Measurements from ENCODE around the gene NUAK2. TPM values are rescaled to one million over a fixed set of nuclear protein-coding genes. Genes with fewer than 3 reads are reported as not detected.

The NUAK2 gene
- total and polyA plus RNA-seq, 4 donors = 1.3 to 2.4 (median 2.1) TPM

DNA sequence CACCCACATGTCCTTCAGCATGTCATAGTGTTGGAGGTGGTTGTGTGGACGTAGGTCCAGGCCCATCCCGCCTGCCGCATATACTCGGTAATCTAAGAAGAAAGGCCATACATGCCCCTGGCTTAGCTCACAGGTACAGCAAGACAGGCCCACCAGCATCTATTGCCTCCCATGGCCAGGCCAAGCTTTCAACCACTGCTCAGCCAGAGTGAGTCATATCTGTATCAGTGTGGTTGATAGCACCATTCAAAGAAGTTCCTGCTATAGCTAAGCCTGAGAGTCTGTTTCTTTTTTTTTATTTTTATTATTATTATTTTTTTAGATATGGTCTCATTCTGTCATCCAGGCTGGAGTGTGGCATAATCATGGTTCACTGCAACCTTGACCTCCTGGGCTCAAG is 18.2 kb upstream of the NUAK2 start (continued):
- TF ChIP-seq REST (IDR thresholded peaks at IDR 0.05) (no peak), YY1 (IDR thresholded peaks at IDR 0.05) (no peak), NR2F2 (IDR thresholded peaks at IDR 0.05) (no peak), GABPA (IDR thresholded peaks at IDR 0.05 in 1 of 2, conservative IDR thresholded peaks at IDR 0.05 in 1 of 2) (no peak), FOXA1 (IDR thresholded peaks at IDR 0.05) (no peak), SP1 (IDR thresholded peaks at IDR 0.05) (no peak), ATF3 (IDR thresholded peaks at IDR 0.05) (no peak), EGR1 (IDR thresholded peaks at IDR 0.05; ENCODE audit: low read depth in 2 of 2) (no peak)

GRCh38 chr1:205339197-205339702 is 17.7 kb upstream of the NUAK2 start:
- TF ChIP-seq TAF1 (conservative IDR thresholded peaks at IDR 0.05) = no peak
- peak; percentile 66 to 78 for TF ChIP-seq RXRA (IDR thresholded peaks at IDR 0.05)
- H3K9ac ChIP-seq (ENCODE audit: low read depth in 1 of 2, low read length in 2 of 2) = no peak overlapping the region
- no peak for DNase-seq (ENCODE audit: low spot score)
- no peak overlapping the region for H3K27ac ChIP-seq (ENCODE audit: low read depth in 1 of 2, low read length in 2 of 2)
- 86% methylated on average over 21 of the region's 21 CpGs for WGBS
- peaks cover 0 to 8% (median 4%) of the 10 kb centered on the region in 4 donors for H3K4me1 ChIP-seq (ENCODE audit: control insufficient read depth in 4 of 4, insufficient read depth in 4 of 4, low read length in 3 of 4)
- no peaks in the 10 kb centered on the region for H3K36me3 ChIP-seq (ENCODE audit: control insufficient read depth in 4 of 4, insufficient read depth in 3 of 4, low read depth in 1 of 4, low read length in 3 of 4)
- no peak overlapping the region for H3K4me3 ChIP-seq (ENCODE audit: low read depth in 1 of 3, low read length in 3 of 3)
- no peaks in the 10 kb centered on the region for H3K9me3 ChIP-seq (ENCODE audit: control insufficient read depth in 4 of 4, low read length in 3 of 4)
- H3K27me3 ChIP-seq (ENCODE audit: control insufficient read depth in 4 of 4, insufficient read depth in 4 of 4, low read length in 3 of 4) = peaks cover 0 to 9% (median 5%) of the 10 kb centered on the region in 4 donors

GRCh38 chr1:205338011-205338410 is 16.5 kb upstream of the NUAK2 start:
- Histone ChIP-seq H3K4me3 (ENCODE audit: low read depth in 1 of 3, low read length in 3 of 3) (no peak overlapping the region), H3K27ac (ENCODE audit: low read depth in 1 of 2, low read length in 2 of 2) (no peak overlapping the region), H3K4me1 (ENCODE audit: control insufficient read depth in 4 of 4, insufficient read depth in 4 of 4, low read length in 3 of 4) (no peaks in the 10 kb centered on the region), H3K9me3 (ENCODE audit: control insufficient read depth in 4 of 4, low read length in 3 of 4) (no peaks in the 10 kb centered on the region), H3K27me3 (ENCODE audit: control insufficient read depth in 4 of 4, insufficient read depth in 4 of 4, low read length in 3 of 4) (peaks cover 0 to 7% (median under 1%) of the 10 kb centered on the region in 4 donors), H3K9ac (ENCODE audit: low read depth in 1 of 2, low read length in 2 of 2) (no peak overlapping the region), H3K36me3 (ENCODE audit: control insufficient read depth in 4 of 4, insufficient read depth in 3 of 4, low read depth in 1 of 4, low read length in 3 of 4) (no peaks in the 10 kb centered on the region)
- TF ChIP-seq REST (IDR thresholded peaks at IDR 0.05) (no peak), HNF4G (IDR thresholded peaks at IDR 0.05) (no peak), GABPA (IDR thresholded peaks at IDR 0.05 in 1 of 2, conservative IDR thresholded peaks at IDR 0.05 in 1 of 2) (no peak), SP1 (IDR thresholded peaks at IDR 0.05) (no peak), JUND (IDR thresholded peaks at IDR 0.05) (no peak), ATF3 (IDR thresholded peaks at IDR 0.05) (no peak)
- WGBS = 82% methylated on average over 7 of the region's 7 CpGs
- no peak for DNase-seq (ENCODE audit: low spot score)
